DND-41 (cell line): ENCODE data around the gene RSPH10B2.
A peak's percentile ranks its signal among the peaks of the same experiment; 100 is the strongest.
"Not testable (repeated sequence)": the region's sequence is repeated elsewhere in the genome, so short reads cannot be mapped to it uniquely, and the experiment has no call there.

ENCODE experiments used
- ATAC-seq: fragments of 200-7000 bp; cut with Tn5 transposase; 3 replicates; pipeline ENCODE4 v1.9.1; 2021; ENCODE audit warnings: low read depth; ENCODE audit not compliant: insufficient read depth
- DNase-seq: peaks from one replicate; pipeline ENCODE4 v3.0.0-alpha.2; 2020
- H2AFZ ChIP-seq: 2 replicates; pipeline ENCODE4 v1.6.0; 2012; ENCODE audit warnings: low read depth, low read length
- H3K27ac ChIP-seq: 2 replicates; pipeline ENCODE4 v1.5.1; 2012; ENCODE audit warnings: low read length, inconsistent platforms
- H3K27me3 ChIP-seq: fragments of 200-600 bp; sonication (generic); 2 replicates; pipeline ENCODE4 v1.6.0; 2012; ENCODE audit warnings: low read length, mild to moderate bottlenecking, inconsistent platforms; ENCODE audit not compliant: insufficient read depth, poor library complexity
- H3K36me3 ChIP-seq: 2 replicates; pipeline ENCODE4 v1.5.1; 2012; ENCODE audit warnings: low read length, inconsistent platforms; ENCODE audit not compliant: insufficient read depth
- H3K4me1 ChIP-seq: 2 replicates; pipeline ENCODE4 v1.5.1; 2012; ENCODE audit warnings: mild to moderate bottlenecking, low read length; ENCODE audit not compliant: insufficient read depth
- H3K4me2 ChIP-seq: 2 replicates; pipeline ENCODE4 v1.6.0; 2012; ENCODE audit warnings: mild to moderate bottlenecking, moderate library complexity, low read length, inconsistent platforms; ENCODE audit not compliant: insufficient read depth
- H3K4me3 ChIP-seq, 2 experiments: fragments of 200-600 bp in 1 of 2; shearing (Covaris generic) in 1 of 2; 2 replicates each; pipeline ENCODE4 v1.5.1; 2012 to 2016; ENCODE audit warnings: inconsistent platforms in 2 of 2, low read length in 2 of 2, mild to moderate bottlenecking in 2 of 2, low read depth in 1 of 2, moderate library complexity in 1 of 2
- H3K79me2 ChIP-seq: 2 replicates; pipeline ENCODE4 v1.6.0; 2012; ENCODE audit warnings: low read length, inconsistent platforms; ENCODE audit not compliant: insufficient read depth
- H3K9ac ChIP-seq: 2 replicates; pipeline ENCODE4 v1.6.0; 2012; ENCODE audit warnings: low read depth, mild to moderate bottlenecking, inconsistent platforms, low read length, moderate library complexity
- H3K9me3 ChIP-seq: 2 replicates; pipeline ENCODE4 v1.5.1; 2012; ENCODE audit warnings: low read length, moderate library complexity, mild to moderate bottlenecking, inconsistent platforms; ENCODE audit not compliant: insufficient read depth, severe bottlenecking
- H4K20me1 ChIP-seq: 2 replicates; pipeline ENCODE4 v1.6.0; 2012; ENCODE audit warnings: low read length; ENCODE audit not compliant: insufficient read depth
- CTCF ChIP-seq: IDR thresholded peaks from 2 replicates; pipeline ENCODE4 v1.5.1; 2012; ENCODE audit warnings: borderline replicate concordance, low read length, moderate library complexity, mild to moderate bottlenecking; ENCODE audit not compliant: poor library complexity, severe bottlenecking; ENCODE audit errors: extremely low read depth
- EZH2 ChIP-seq: IDR thresholded peaks from 3 replicates; pipeline ENCODE4 v1.6.1; 2012; ENCODE audit warnings: borderline replicate concordance, low read depth, mild to moderate bottlenecking, moderate library complexity, low read length, inconsistent platforms; ENCODE audit not compliant: severe bottlenecking

RSPH10B2 gene

GRCh38 chr7:6833636-6834035, 79.7 kb downstream of the RSPH10B2 start:
- no peak for DNase-seq
- H3K4me1 ChIP-seq = no peaks in the 10 kb centered on the region
- TF ChIP-seq CTCF (no peak), EZH2 (no peak)
- no peaks in the 10 kb centered on the region for H4K20me1 ChIP-seq
- H3K9ac ChIP-seq = no peak overlapping the region
- no peak for ATAC-seq
- no peaks in the 10 kb centered on the region for H3K36me3 ChIP-seq
- H3K9me3 ChIP-seq = no peaks in the 10 kb centered on the region
- no peak overlapping the region for H2AFZ ChIP-seq
- H3K27ac ChIP-seq = no peak overlapping the region
- H3K4me2 ChIP-seq = no peak overlapping the region
- H3K4me3 ChIP-seq = no peak overlapping the region
- H3K27me3 ChIP-seq = peaks cover 3% of the 10 kb centered on the region
- H3K79me2 ChIP-seq = no peaks in the 10 kb centered on the region

- H2AFZ ChIP-seq, ATAC-seq, DNase-seq, H3K36me3 ChIP-seq, H3K9me3 ChIP-seq, H3K4me3 ChIP-seq, H3K27me3 ChIP-seq, H3K79me2 ChIP-seq, H4K20me1 ChIP-seq, H3K9ac ChIP-seq, H3K27ac ChIP-seq, H3K4me1 ChIP-seq, H3K4me2 ChIP-seq: not testable (repeated sequence)
Measured at GRCh38 chr7:6835521-6835920, 81.6 kb downstream of the RSPH10B2 start.

GRCh38 chr7:6837081-6837480, 83.2 kb downstream of the RSPH10B2 start:
- not testable (repeated sequence) for ATAC-seq, H3K4me3 ChIP-seq, H3K27me3 ChIP-seq, H3K4me2 ChIP-seq, H3K9me3 ChIP-seq, H3K79me2 ChIP-seq, H3K9ac ChIP-seq, DNase-seq, H4K20me1 ChIP-seq, H3K4me1 ChIP-seq, H3K27ac ChIP-seq, H3K36me3 ChIP-seq, H2AFZ ChIP-seq

- H3K36me3 ChIP-seq, DNase-seq, ATAC-seq, H3K9me3 ChIP-seq, H4K20me1 ChIP-seq, H3K27me3 ChIP-seq, H2AFZ ChIP-seq, H3K4me3 ChIP-seq, H3K79me2 ChIP-seq, H3K9ac ChIP-seq, H3K4me2 ChIP-seq, H3K27ac ChIP-seq: not testable (repeated sequence)
- H3K4me1 ChIP-seq = peaks cover 17% of the 10 kb centered on the region
Measured at GRCh38 chr7:6842278-6842921, 88.5 kb downstream of the RSPH10B2 start.

GRCh38 chr7:6843092-6843491, 89.2 kb downstream of the RSPH10B2 start:
- H3K4me3 ChIP-seq, H3K9ac ChIP-seq, H2AFZ ChIP-seq, DNase-seq, H4K20me1 ChIP-seq, H3K36me3 ChIP-seq, H3K4me2 ChIP-seq, H3K9me3 ChIP-seq, H3K27me3 ChIP-seq, H3K27ac ChIP-seq, ATAC-seq, H3K79me2 ChIP-seq: not testable (repeated sequence)
- peaks cover 17% of the 10 kb centered on the region for H3K4me1 ChIP-seq

GRCh38 chr7:6843654-6844053, 89.8 kb downstream of the RSPH10B2 start:
- not testable (repeated sequence) for H2AFZ ChIP-seq, H3K27ac ChIP-seq, H3K4me2 ChIP-seq, H3K9ac ChIP-seq, H3K36me3 ChIP-seq, ATAC-seq, H3K79me2 ChIP-seq, H3K27me3 ChIP-seq, DNase-seq, H3K9me3 ChIP-seq, H4K20me1 ChIP-seq, H3K4me3 ChIP-seq
- peaks cover 17% of the 10 kb centered on the region for H3K4me1 ChIP-seq

- peak overlapping the region; percentile 60 for H2AFZ ChIP-seq
- peak; percentile 56; the same call in 1 of the 3 replicates for ATAC-seq
- H3K27ac ChIP-seq = not testable (repeated sequence)
Measured at GRCh38 chr7:6845971-6846449, 92.1 kb downstream of the RSPH10B2 start.

More at GRCh38 chr7:6845971-6846449, 92.1 kb downstream of the RSPH10B2 start:
- not testable (repeated sequence) for H3K79me2 ChIP-seq, H3K36me3 ChIP-seq, H4K20me1 ChIP-seq, H3K9ac ChIP-seq, H3K27me3 ChIP-seq, H3K9me3 ChIP-seq
- H3K4me2 ChIP-seq = peak overlapping the region; percentile 59
- DNase-seq = peak; percentile 88
- H3K4me1 ChIP-seq = peaks cover 17% of the 10 kb centered on the region
- H3K4me3 ChIP-seq = peak overlapping the region in 1 of 2 experiments; percentile 35; a peak in 2 of 4 replicates
